Loucy (cell line): ENCODE results near the gene MBNL2.

Experiments
- H2AFZ ChIP-seq: fragments of 200-600 bp; sonication (generic); 2 replicates; pipeline ENCODE4 v1.6.0; 2016; ENCODE audit warnings: antibody characterized with exemption, mild to moderate bottlenecking, low read length, moderate library complexity
- H3F3A ChIP-seq: fragments of 200-600 bp; 2 replicates; pipeline ENCODE4 v1.6.0; 2016; ENCODE audit warnings: antibody characterized with exemption, low read depth, mild to moderate bottlenecking
- H3K27me3 ChIP-seq: fragments of 200-600 bp; sonication (generic); 2 replicates; pipeline ENCODE4 v1.6.1; 2014; ENCODE audit warnings: low read length, mild to moderate bottlenecking; ENCODE audit not compliant: insufficient read depth, poor library complexity, severe bottlenecking
- H3K36me3 ChIP-seq: fragments of 200-600 bp; sonication (generic); 2 replicates; pipeline ENCODE4 v1.6.1; 2016; ENCODE audit warnings: low read length; ENCODE audit not compliant: insufficient read depth
- H3K4me1 ChIP-seq: fragments of 200-600 bp; sonication (generic); 2 replicates; pipeline ENCODE4 v1.5.1; 2014; ENCODE audit warnings: low read length, mild to moderate bottlenecking; ENCODE audit not compliant: insufficient read depth, poor library complexity, severe bottlenecking
- H3K4me2 ChIP-seq: fragments of 200-600 bp; sonication (generic); 2 replicates; pipeline ENCODE4 v1.6.0; 2014; ENCODE audit warnings: antibody characterized with exemption, low read length, low read depth, mild to moderate bottlenecking; ENCODE audit not compliant: poor library complexity, severe bottlenecking
- H3K4me3 ChIP-seq: fragments of 200-600 bp; sonication (generic); 2 replicates; pipeline ENCODE4 v1.5.1; 2014; ENCODE audit warnings: low read length, mild to moderate bottlenecking, mixed read lengths; ENCODE audit not compliant: poor library complexity, severe bottlenecking
- H3K79me2 ChIP-seq: fragments of 200-600 bp; sonication (generic); 2 replicates; pipeline ENCODE4 v1.6.1; 2014; ENCODE audit warnings: low read length; ENCODE audit not compliant: insufficient read depth
- H3K9ac ChIP-seq: fragments of 200-600 bp; sonication (generic); 2 replicates; pipeline ENCODE4 v1.6.0; 2014; ENCODE audit warnings: mild to moderate bottlenecking, low read depth, low read length, moderate library complexity; ENCODE audit not compliant: poor library complexity, severe bottlenecking
- H3K9me2 ChIP-seq: fragments of 200-600 bp; sonication (generic); replicated peaks from 2 replicates; pipeline ENCODE4 v1.6.1; 2016; ENCODE audit warnings: low read depth, low read length, mixed read lengths
- H3K9me3 ChIP-seq: fragments of 200-600 bp; sonication (generic); 2 replicates; pipeline ENCODE4 v1.6.1; 2014; ENCODE audit warnings: mild to moderate bottlenecking, antibody characterized with exemption, low read length, low read depth; ENCODE audit not compliant: insufficient read depth
- H4K20me1 ChIP-seq: fragments of 200-600 bp; sonication (generic); 2 replicates; pipeline ENCODE4 v1.6.0; 2014; ENCODE audit warnings: antibody characterized with exemption, low read length, mild to moderate bottlenecking; ENCODE audit not compliant: insufficient read depth, poor library complexity, severe bottlenecking
- CTCF ChIP-seq: fragments of 200-600 bp; sonication (generic); conservative IDR thresholded peaks from 2 replicates; pipeline ENCODE4 v1.5.1; 2014; ENCODE audit warnings: mild to moderate bottlenecking, antibody characterized with exemption, low read length
- EZH2phosphoT487 ChIP-seq: fragments of 200-600 bp; IDR thresholded peaks from 2 replicates; pipeline ENCODE4 v1.6.1; 2018; ENCODE audit warnings: antibody characterized with exemption, mild to moderate bottlenecking, moderate library complexity, borderline replicate concordance

The MBNL2 gene

DNA sequence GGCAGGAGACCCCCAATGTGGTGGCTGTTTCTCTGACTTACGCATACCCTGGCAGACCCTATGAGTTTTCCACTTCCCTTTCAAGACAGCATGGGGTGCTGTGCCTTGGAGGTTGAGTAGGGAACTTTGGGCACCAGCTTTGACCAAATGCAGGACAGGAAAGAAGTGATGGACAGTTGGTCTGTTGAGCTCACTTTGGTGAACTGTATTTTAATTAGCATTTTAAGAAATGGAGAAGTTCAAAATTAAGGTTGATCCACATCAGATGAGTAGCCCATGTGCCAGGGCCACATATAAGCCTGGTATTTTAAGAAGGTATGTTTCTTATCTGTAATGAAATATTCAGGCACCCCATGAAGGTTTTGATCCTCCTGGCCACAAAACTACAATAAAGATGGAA is 165.8 kb downstream of the MBNL2 start:
- Histone ChIP-seq H3K4me2 (peak overlapping the region; percentile 23), H3K36me3 (no peaks in the 10 kb centered on the region), H3K27me3 (no peaks in the 10 kb centered on the region), H3F3A (no peaks in the 10 kb centered on the region), H4K20me1 (no peaks in the 10 kb centered on the region), H3K79me2 (no peaks in the 10 kb centered on the region), H3K9me3 (no peaks in the 10 kb centered on the region), H3K9ac (no peak overlapping the region), H3K4me3 (no peak overlapping the region), H2AFZ (no peak overlapping the region), H3K9me2 (no peaks in the 10 kb centered on the region), H3K4me1 (peaks cover 18% of the 10 kb centered on the region)
- TF ChIP-seq CTCF (no peak), EZH2phosphoT487 (no peak)

GRCh38 chr13:97388373-97388772 is 166.2 kb downstream of the MBNL2 start:
- H3K79me2 ChIP-seq: no peaks in the 10 kb centered on the region
- TF ChIP-seq CTCF (no peak), EZH2phosphoT487 (no peak)
- H3K9me2 ChIP-seq: no peaks in the 10 kb centered on the region
- H3F3A ChIP-seq: no peaks in the 10 kb centered on the region
- no peaks in the 10 kb centered on the region for H3K27me3 ChIP-seq
- H3K4me2 ChIP-seq: no peak overlapping the region
- no peak overlapping the region for H2AFZ ChIP-seq
- H3K4me1 ChIP-seq: peaks cover 18% of the 10 kb centered on the region
- no peak overlapping the region for H3K4me3 ChIP-seq
- H4K20me1 ChIP-seq: no peaks in the 10 kb centered on the region
- no peaks in the 10 kb centered on the region for H3K9me3 ChIP-seq
- H3K9ac ChIP-seq: no peak overlapping the region
- no peaks in the 10 kb centered on the region for H3K36me3 ChIP-seq

- H4K20me1 ChIP-seq: no peaks in the 10 kb centered on the region
- no peak overlapping the region for H3K4me3 ChIP-seq
- H3K4me1 ChIP-seq: peaks cover 18% of the 10 kb centered on the region
- no peaks in the 10 kb centered on the region for H3K9me2 ChIP-seq
- no peak overlapping the region for H3K4me2 ChIP-seq
- no peaks in the 10 kb centered on the region for H3K79me2 ChIP-seq
- H3F3A ChIP-seq: no peaks in the 10 kb centered on the region
- H3K9ac ChIP-seq: no peak overlapping the region
- H3K27me3 ChIP-seq: no peaks in the 10 kb centered on the region
- TF ChIP-seq CTCF (no peak), EZH2phosphoT487 (no peak)
- no peaks in the 10 kb centered on the region for H3K36me3 ChIP-seq
- no peak overlapping the region for H2AFZ ChIP-seq
- H3K9me3 ChIP-seq: no peaks in the 10 kb centered on the region
Measured at GRCh38 chr13:97390941-97391600, 168.9 kb downstream of the MBNL2 start.
